Esophagus squamous epithelium (tissue), 5 donors: ENCODE measurements around the gene AFF3. TPM values are rescaled to one million over a fixed set of nuclear protein-coding genes. Genes with fewer than 3 reads are reported as not detected.

Source experiments
- DNase-seq: peaks from one replicate; lab custom pipeline; 2025; lab: John Stamatoyannopoulos, UW
- H3K27ac ChIP-seq, 4 donors: fragments of 200-600 bp; sonication (generic); one replicate each; pipeline ENCODE4 v1.5.1; 2016 to 2019; ENCODE audit warnings: mild to moderate bottlenecking in 1 of 4
- H3K27me3 ChIP-seq, 4 donors: fragments of 200-600 bp; sonication (generic); 1 replicate in 3 of 4; 2 replicates in 1 of 4; pipeline versions ENCODE4 v1.5.1 to v1.6.0; 2017 to 2021; ENCODE audit warnings: antibody characterized with exemption in 1 of 4
- H3K36me3 ChIP-seq, 3 donors: fragments of 200-600 bp; sonication (generic); one replicate each; pipeline ENCODE4 v1.5.1; 2016 to 2019
- H3K4me1 ChIP-seq, 3 donors: fragments of 200-600 bp; sonication (generic); one replicate each; pipeline ENCODE4 v1.5.1; 2017 to 2019
- H3K4me3 ChIP-seq, 4 donors: fragments of 200-600 bp; sonication (generic); 1 replicate in 3 of 4; 2 replicates in 1 of 4; pipeline ENCODE4 v1.5.1; 2016 to 2019; ENCODE audit warnings: mild to moderate bottlenecking in 2 of 4, moderate library complexity in 1 of 4
- H3K9me3 ChIP-seq, 3 donors: fragments of 200-600 bp; sonication (generic); one replicate each; pipeline ENCODE4 v1.5.1; 2016 to 2019
- POLR2A ChIP-seq, 4 donors: fragments of 450-650 bp; IDR thresholded peaks; one replicate each; pipeline ENCODE4 v1.6.1; 2017; ENCODE audit warnings: antibody characterized with exemption in 4 of 4, mild to moderate bottlenecking in 4 of 4, moderate library complexity in 3 of 4
- WGBS, 2 donors: methylation state at CpG; one replicate each; pipeline ENCODE4 v1.1.5; 2018; 5-methylcytosine and 5-hydroxymethylcytosine counted together
- intact Hi-C: fragments of 100-400 bp; cut with DNase I; formaldehyde crosslinking; loops from one replicate; pipeline ENCODE4 v1.15.0; 2022
- total RNA-seq, 4 donors: library from RNA; depleted of rRNA; stranded (reverse); fragments of >200 nt; gene quantifications; one replicate each; pipeline ENCODE4 v1.1.0, GENCODE V29; 2016
- TF ChIP-seq, protein P1 (sequence below), 6 experiments: fragments of 450-650 bp in 4 of 6; fragments of 200-600 bp in 2 of 6; sonication (generic) in 2 of 6; IDR thresholded peaks; one replicate each; pipeline ENCODE4 v1.5.1; 2016 to 2019; ENCODE audit warnings: antibody characterized with exemption in 6 of 6, mild to moderate bottlenecking in 4 of 6, moderate library complexity in 4 of 6
- donor health status: DM: yes; HTN: yes; CAD: no.

The AFF3 gene
- total RNA-seq, 4 donors from 2014 or later, result 1.2 to 9.7 (median 3.8) TPM

DNA sequence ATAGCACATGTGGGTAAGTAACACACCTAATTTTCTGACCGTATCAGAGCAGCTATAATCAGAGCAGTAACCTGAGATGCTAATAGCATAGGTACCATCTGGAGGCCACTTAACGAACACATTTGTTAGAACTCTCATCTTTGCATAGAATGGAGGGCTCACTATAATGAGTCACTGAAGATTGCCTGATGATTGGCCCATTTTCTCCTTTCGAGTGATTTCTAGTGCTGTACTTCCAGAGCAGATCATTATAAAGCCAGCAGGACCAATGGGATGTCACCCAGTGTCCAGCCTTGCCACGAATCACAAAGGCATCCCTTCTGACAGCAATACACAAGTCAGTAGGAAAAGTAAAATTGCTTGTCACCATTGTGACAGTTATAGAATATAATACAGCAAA, 570.9 kb downstream of the AFF3 start:
- intact Hi-C loops, result no loop called here
- no peaks in the 10 kb centered on the region for H3K9me3 ChIP-seq
- TF ChIP-seq, protein P1, sequence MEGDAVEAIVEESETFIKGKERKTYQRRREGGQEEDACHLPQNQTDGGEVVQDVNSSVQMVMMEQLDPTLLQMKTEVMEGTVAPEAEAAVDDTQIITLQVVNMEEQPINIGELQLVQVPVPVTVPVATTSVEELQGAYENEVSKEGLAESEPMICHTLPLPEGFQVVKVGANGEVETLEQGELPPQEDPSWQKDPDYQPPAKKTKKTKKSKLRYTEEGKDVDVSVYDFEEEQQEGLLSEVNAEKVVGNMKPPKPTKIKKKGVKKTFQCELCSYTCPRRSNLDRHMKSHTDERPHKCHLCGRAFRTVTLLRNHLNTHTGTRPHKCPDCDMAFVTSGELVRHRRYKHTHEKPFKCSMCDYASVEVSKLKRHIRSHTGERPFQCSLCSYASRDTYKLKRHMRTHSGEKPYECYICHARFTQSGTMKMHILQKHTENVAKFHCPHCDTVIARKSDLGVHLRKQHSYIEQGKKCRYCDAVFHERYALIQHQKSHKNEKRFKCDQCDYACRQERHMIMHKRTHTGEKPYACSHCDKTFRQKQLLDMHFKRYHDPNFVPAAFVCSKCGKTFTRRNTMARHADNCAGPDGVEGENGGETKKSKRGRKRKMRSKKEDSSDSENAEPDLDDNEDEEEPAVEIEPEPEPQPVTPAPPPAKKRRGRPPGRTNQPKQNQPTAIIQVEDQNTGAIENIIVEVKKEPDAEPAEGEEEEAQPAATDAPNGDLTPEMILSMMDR (IDR thresholded peaks at IDR 0.05), result no peak
- TF ChIP-seq POLR2A (IDR thresholded peaks at IDR 0.05), result no peak
- H3K4me1 ChIP-seq, result peaks cover 0 to 10% (median 0%) of the 10 kb centered on the region in 3 donors
- no peaks in the 10 kb centered on the region for H3K36me3 ChIP-seq
- H3K27me3 ChIP-seq, result no peaks in the 10 kb centered on the region
- no peak overlapping the region for H3K27ac ChIP-seq
- no peak overlapping the region for H3K4me3 ChIP-seq
- 73 to 82% methylated on average over 3 to 4 of the region's 4 CpGs for WGBS, 2 donors
- DNase-seq, result no peak

- H3K4me3 ChIP-seq, result no peak overlapping the region
- no peaks in the 10 kb centered on the region for H3K36me3 ChIP-seq
- WGBS, 2 donors, result 80 to 86% methylated on average over 4 of the region's 4 CpGs
- H3K27me3 ChIP-seq, result no peaks in the 10 kb centered on the region
- intact Hi-C loops, result no loop called here
- TF ChIP-seq POLR2A (IDR thresholded peaks at IDR 0.05), result no peak
- TF ChIP-seq, protein P1 (IDR thresholded peaks at IDR 0.05), result no peak
- no peak overlapping the region for H3K27ac ChIP-seq
- no peak for DNase-seq
- H3K4me1 ChIP-seq, result peaks cover 0 to 10% (median 0%) of the 10 kb centered on the region in 3 donors
- H3K9me3 ChIP-seq, result no peaks in the 10 kb centered on the region
Observed at GRCh38 chr2:99571021-99571420, 571.4 kb downstream of the AFF3 start.

DNA sequence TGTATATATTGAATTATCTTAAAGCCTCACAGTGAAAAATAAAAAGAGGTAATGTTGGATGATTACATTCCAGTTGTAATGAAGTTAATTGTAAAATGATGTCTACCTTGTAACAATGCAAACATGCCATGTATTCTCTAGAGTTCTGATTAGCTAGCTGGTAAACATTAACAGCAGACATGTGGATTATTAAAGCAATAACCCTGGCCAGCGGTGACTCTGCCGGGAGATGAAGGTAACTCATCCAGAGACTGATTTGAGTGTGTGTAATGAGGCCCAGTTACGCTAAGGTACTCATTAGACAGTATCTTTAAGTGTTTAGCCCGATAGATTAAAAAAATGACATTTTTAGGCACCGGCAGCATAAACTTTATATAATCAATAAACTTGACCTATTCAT, 573.0 kb downstream of the AFF3 start:
- 89 to 96% methylated on average over 5 of the region's 5 CpGs for WGBS, 2 donors
- no peaks in the 10 kb centered on the region for H3K27me3 ChIP-seq

GRCh38 chr2:99565227-99565626, 577.2 kb downstream of the AFF3 start:
- H3K36me3 ChIP-seq, result no peaks in the 10 kb centered on the region
- intact Hi-C loops, result no loop called here
- DNase-seq, result no peak
- H3K4me3 ChIP-seq, result no peak overlapping the region
- no peaks in the 10 kb centered on the region for H3K4me1 ChIP-seq
- H3K27ac ChIP-seq, result no peak overlapping the region
- TF ChIP-seq, protein P1 (IDR thresholded peaks at IDR 0.05), result no peak
- TF ChIP-seq POLR2A (IDR thresholded peaks at IDR 0.05), result no peak
- H3K9me3 ChIP-seq, result no peaks in the 10 kb centered on the region
- 67 to 76% methylated on average over 7 of the region's 7 CpGs for WGBS, 2 donors
- H3K27me3 ChIP-seq, result no peaks in the 10 kb centered on the region

More for the DNA sequence above, 573.0 kb downstream of the AFF3 start:
- TF ChIP-seq, protein P1 (IDR thresholded peaks at IDR 0.05), result no peak
- DNase-seq, result no peak
- intact Hi-C loops, result no loop called here
- no peaks in the 10 kb centered on the region for H3K9me3 ChIP-seq
- no peak overlapping the region for H3K27ac ChIP-seq
- H3K36me3 ChIP-seq, result no peaks in the 10 kb centered on the region
- no peak overlapping the region for H3K4me3 ChIP-seq
- H3K4me1 ChIP-seq, result peaks cover 0 to 10% (median 0%) of the 10 kb centered on the region in 3 donors

GRCh38 chr2:99562516-99562915, 579.9 kb downstream of the AFF3 start:
- no peaks in the 10 kb centered on the region for H3K9me3 ChIP-seq
- H3K36me3 ChIP-seq, result no peaks in the 10 kb centered on the region
- no peak overlapping the region for H3K27ac ChIP-seq
- intact Hi-C loops, result no loop called here
- no peaks in the 10 kb centered on the region for H3K27me3 ChIP-seq
- H3K4me1 ChIP-seq, result no peaks in the 10 kb centered on the region
- no peak overlapping the region for H3K4me3 ChIP-seq
- TF ChIP-seq, protein P1 (IDR thresholded peaks at IDR 0.05), result no peak
- TF ChIP-seq POLR2A (IDR thresholded peaks at IDR 0.05), result no peak
- no peak for DNase-seq
- 81 to 94% methylated on average over 2 of the region's 2 CpGs for WGBS, 2 donors
